ENCODE results near the gene RNF10. TPM values are rescaled to one million over a fixed set of nuclear protein-coding genes. Genes with fewer than 3 reads are reported as not detected.
A peak's percentile ranks its signal among the peaks of the same experiment; 100 is the strongest.
"Not testable (repeated sequence)": the region's sequence is repeated elsewhere in the genome, so short reads cannot be mapped to it uniquely, and the experiment has no call there.

The RNF10 gene
- total RNA-seq, 1 donor from 2014 or later = 181 TPM

GRCh38 chr12:120497524-120498150, 36.5 kb upstream of the RNF10 start:
- DNase-seq (ENCODE audit: low spot score) = no peak
- Mint-ChIP-seq H3K4me1 (ENCODE audit: low read depth) (peaks cover 37% of the 10 kb centered on the region), H3K9me3 (no peaks in the 10 kb centered on the region), H3K36me3 (ENCODE audit: low read depth) (peaks cover 31% of the 10 kb centered on the region), H3K27ac (peak overlapping the region; percentile 89), H3K4me3 (peak overlapping the region; percentile 99), H3K27me3 (ENCODE audit: insufficient read depth) (no peaks in the 10 kb centered on the region)
- intact Hi-C loops (cut with micrococcal nuclease) = loop anchor here (1.0 to 5.0 kb wide), 3 partner anchors 51 to 213 kb away; partner anchors contain the start of genes GATC, RNU4-1, RNU4-2 and TRIAP1

DNA sequence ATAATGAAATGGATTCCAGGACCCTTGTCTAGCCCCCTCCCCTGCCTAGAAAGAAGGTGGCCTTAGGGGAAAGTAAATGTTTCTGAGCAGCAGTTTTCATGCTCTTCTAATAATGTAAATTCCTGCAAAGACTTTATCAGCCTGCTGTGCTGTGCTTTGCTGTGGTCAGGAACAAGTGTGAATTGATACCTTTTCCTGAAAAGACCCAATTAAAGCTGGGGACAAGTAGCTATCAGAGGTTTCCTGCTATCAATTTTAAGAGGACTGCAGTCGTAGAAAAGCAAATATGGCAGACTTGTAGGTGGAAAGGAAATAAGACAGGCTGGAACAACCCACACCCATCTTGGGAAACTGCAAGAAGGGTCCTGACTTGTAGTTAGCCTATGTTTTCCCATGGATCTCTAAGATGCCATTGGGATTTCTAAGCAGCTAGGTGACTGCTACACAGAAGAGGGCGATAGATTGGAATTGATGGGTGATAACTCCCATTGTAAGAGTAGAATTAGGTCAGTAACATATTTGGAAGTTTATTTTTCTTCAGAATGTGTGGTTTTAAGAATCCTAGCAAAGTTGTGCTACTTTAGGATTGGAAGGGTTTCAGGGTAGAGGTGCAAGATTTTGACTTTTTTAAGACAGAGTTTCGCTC, 35.2 kb upstream of the RNF10 start:
- intact Hi-C loops (cut with micrococcal nuclease) = loop anchor here (5.0 kb wide), 1 partner anchor 207 kb away; the partner anchor contains the start of genes RNU4-1 and RNU4-2
- peaks cover 40% of the 10 kb centered on the region for H3K36me3 Mint-ChIP-seq (ENCODE audit: low read depth)
- H3K4me3 Mint-ChIP-seq = no peak overlapping the region
- no peaks in the 10 kb centered on the region for H3K27me3 Mint-ChIP-seq (ENCODE audit: insufficient read depth)
- H3K4me1 Mint-ChIP-seq (ENCODE audit: low read depth) = peaks cover 37% of the 10 kb centered on the region
- H3K27ac Mint-ChIP-seq = no peak overlapping the region
- DNase-seq (ENCODE audit: low spot score) = no peak
- H3K9me3 Mint-ChIP-seq = no peaks in the 10 kb centered on the region

GRCh38 chr12:120500581-120500980, 33.6 kb upstream of the RNF10 start:
- Mint-ChIP-seq H3K36me3 (ENCODE audit: low read depth) (peaks cover 41% of the 10 kb centered on the region), H3K4me1 (ENCODE audit: low read depth) (peaks cover 27% of the 10 kb centered on the region), H3K4me3 (no peak overlapping the region), H3K27ac (no peak overlapping the region), H3K9me3 (no peaks in the 10 kb centered on the region), H3K27me3 (ENCODE audit: insufficient read depth) (no peaks in the 10 kb centered on the region)
- intact Hi-C loops (cut with micrococcal nuclease) = no loop called here
- no peak for DNase-seq (ENCODE audit: low spot score)

DNA sequence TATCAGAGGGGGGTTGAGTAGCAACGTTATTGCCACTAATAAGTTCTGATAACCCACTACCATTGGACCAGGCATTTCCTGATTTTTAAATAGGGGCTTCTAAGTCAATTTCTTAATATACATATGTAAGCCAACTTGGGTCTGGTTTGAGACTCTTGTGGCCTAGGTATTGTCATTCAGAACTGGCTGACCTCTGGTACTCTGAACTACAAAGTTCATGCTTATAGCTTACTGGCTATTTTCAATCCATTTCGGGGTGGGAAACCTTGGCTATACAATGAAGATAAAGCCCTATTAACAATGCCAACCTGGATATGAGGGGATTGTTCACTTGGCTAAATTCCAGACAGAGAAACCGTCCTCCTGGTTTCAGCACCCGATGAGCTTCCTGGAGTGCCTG, 29.6 kb upstream of the RNF10 start:
- Mint-ChIP-seq H3K36me3 (ENCODE audit: low read depth) (peaks cover 25% of the 10 kb centered on the region), H3K27ac (no peak overlapping the region), H3K9me3 (no peaks in the 10 kb centered on the region), H3K4me1 (ENCODE audit: low read depth) (peaks cover 5% of the 10 kb centered on the region), H3K27me3 (ENCODE audit: insufficient read depth) (no peaks in the 10 kb centered on the region), H3K4me3 (no peak overlapping the region)
- DNase-seq (ENCODE audit: low spot score) = no peak
- intact Hi-C loops (cut with micrococcal nuclease) = no loop called here

DNA sequence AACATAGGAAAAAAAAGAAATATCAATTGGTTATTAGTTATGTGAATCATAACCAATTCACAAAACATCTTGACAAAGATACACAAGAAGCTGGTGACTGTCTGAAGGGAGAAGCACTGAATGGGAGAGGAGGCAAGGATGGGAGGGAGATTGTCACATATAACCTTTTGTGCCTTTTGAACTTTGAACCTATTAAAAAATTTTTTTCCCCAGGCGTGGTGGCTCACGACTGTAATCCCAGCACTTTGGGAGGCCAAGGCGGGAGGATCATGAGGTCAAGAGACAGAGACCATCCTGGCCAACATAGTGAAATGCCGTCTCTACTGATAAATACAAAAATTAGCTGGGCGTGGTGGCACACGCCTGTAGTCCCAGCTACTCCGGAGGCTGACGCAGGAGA, 25.6 kb upstream of the RNF10 start:
- intact Hi-C loops (cut with micrococcal nuclease) = no loop called here
- peaks cover 19% of the 10 kb centered on the region for H3K36me3 Mint-ChIP-seq (ENCODE audit: low read depth)
- H3K9me3 Mint-ChIP-seq = no peaks in the 10 kb centered on the region
- no peak overlapping the region for H3K27ac Mint-ChIP-seq
- H3K27me3 Mint-ChIP-seq (ENCODE audit: insufficient read depth) = no peaks in the 10 kb centered on the region
- no peak overlapping the region for H3K4me3 Mint-ChIP-seq
- no peaks in the 10 kb centered on the region for H3K4me1 Mint-ChIP-seq (ENCODE audit: low read depth)
- no peak for DNase-seq (ENCODE audit: low spot score)

- Mint-ChIP-seq H3K4me3 (no peak overlapping the region), H3K27me3 (ENCODE audit: insufficient read depth) (no peaks in the 10 kb centered on the region), H3K36me3 (ENCODE audit: low read depth) (peaks cover 18% of the 10 kb centered on the region), H3K27ac (no peak overlapping the region), H3K9me3 (no peaks in the 10 kb centered on the region), H3K4me1 (ENCODE audit: low read depth) (no peaks in the 10 kb centered on the region)
- intact Hi-C loops (cut with micrococcal nuclease) = no loop called here
- no peak for DNase-seq (ENCODE audit: low spot score)
Measured at GRCh38 chr12:120514002-120514401, 20.2 kb upstream of the RNF10 start.

DNA sequence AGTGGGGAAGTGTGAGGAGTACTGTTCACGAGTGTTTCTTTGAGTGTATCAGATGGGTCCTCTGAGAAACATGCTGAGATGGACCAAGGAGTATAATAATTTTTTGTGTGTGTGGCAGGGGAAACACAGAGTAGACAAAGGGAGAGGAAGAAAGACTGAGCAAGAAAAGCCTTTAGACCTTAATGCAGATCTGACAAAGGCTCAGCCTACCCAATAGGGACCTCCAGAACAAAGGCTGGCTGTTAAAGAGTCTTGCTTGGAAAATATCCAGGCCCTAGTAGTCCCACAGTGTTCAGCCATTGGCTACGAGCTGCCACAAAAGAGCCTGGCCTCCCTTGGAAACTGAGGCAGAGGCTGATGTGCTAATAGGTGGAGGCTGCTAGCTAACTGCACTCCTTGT, 18.7 kb upstream of the RNF10 start:
- H3K27ac Mint-ChIP-seq = no peak overlapping the region
- intact Hi-C loops (cut with micrococcal nuclease) = no loop called here
- H3K36me3 Mint-ChIP-seq (ENCODE audit: low read depth) = peaks cover 13% of the 10 kb centered on the region
- DNase-seq (ENCODE audit: low spot score) = no peak
- H3K4me1 Mint-ChIP-seq (ENCODE audit: low read depth) = no peaks in the 10 kb centered on the region
- H3K4me3 Mint-ChIP-seq = no peak overlapping the region
- H3K27me3 Mint-ChIP-seq (ENCODE audit: insufficient read depth) = no peaks in the 10 kb centered on the region
- H3K9me3 Mint-ChIP-seq = no peaks in the 10 kb centered on the region

- intact Hi-C loops (cut with micrococcal nuclease); H3K4me1 Mint-ChIP-seq (ENCODE audit: low read depth); H3K27ac Mint-ChIP-seq: not testable (repeated sequence)
Measured at GRCh38 chr12:120519324-120519723, 14.8 kb upstream of the RNF10 start.

GRCh38 chr12:120522568-120522967, 11.6 kb upstream of the RNF10 start:
- Mint-ChIP-seq H3K9me3 (no peaks in the 10 kb centered on the region), H3K36me3 (ENCODE audit: low read depth) (peaks cover 5% of the 10 kb centered on the region), H3K4me1 (ENCODE audit: low read depth) (peaks cover 6% of the 10 kb centered on the region), H3K4me3 (no peak overlapping the region), H3K27ac (no peak overlapping the region), H3K27me3 (ENCODE audit: insufficient read depth) (no peaks in the 10 kb centered on the region)
- intact Hi-C loops (cut with micrococcal nuclease) = no loop called here
- DNase-seq (ENCODE audit: low spot score) = no peak

More at GRCh38 chr12:120519324-120519723, 14.8 kb upstream of the RNF10 start:
- H3K4me3 Mint-ChIP-seq; DNase-seq (ENCODE audit: low spot score); H3K36me3 Mint-ChIP-seq (ENCODE audit: low read depth); H3K27me3 Mint-ChIP-seq (ENCODE audit: insufficient read depth); H3K9me3 Mint-ChIP-seq: not testable (repeated sequence)

- DNase-seq (ENCODE audit: low spot score) = peak; percentile 75
- Mint-ChIP-seq H3K36me3 (ENCODE audit: low read depth) (peaks cover 7% of the 10 kb centered on the region), H3K9me3 (no peaks in the 10 kb centered on the region), H3K27me3 (ENCODE audit: insufficient read depth) (no peaks in the 10 kb centered on the region), H3K27ac (peak within 1 kb of the TSS; percentile 99), H3K4me1 (ENCODE audit: low read depth) (peaks cover 28% of the 10 kb centered on the region), H3K4me3 (peak within 1 kb of the TSS; percentile 100)
- intact Hi-C loops (cut with micrococcal nuclease) = loop anchor here (1.0 to 2.0 kb wide), 3 partner anchors 33 to 227 kb away; partner anchors contain the start of genes DYNLL1, SIRT4 and SRSF9
Measured at GRCh38 chr12:120528861-120529525, 5.2 kb upstream of the RNF10 start, which contains the start of gene COQ5. TSS of gene COQ5 (minus strand) at chr12:120529158. CDS start at chr12:120529141, 17 bp downstream.

DNA sequence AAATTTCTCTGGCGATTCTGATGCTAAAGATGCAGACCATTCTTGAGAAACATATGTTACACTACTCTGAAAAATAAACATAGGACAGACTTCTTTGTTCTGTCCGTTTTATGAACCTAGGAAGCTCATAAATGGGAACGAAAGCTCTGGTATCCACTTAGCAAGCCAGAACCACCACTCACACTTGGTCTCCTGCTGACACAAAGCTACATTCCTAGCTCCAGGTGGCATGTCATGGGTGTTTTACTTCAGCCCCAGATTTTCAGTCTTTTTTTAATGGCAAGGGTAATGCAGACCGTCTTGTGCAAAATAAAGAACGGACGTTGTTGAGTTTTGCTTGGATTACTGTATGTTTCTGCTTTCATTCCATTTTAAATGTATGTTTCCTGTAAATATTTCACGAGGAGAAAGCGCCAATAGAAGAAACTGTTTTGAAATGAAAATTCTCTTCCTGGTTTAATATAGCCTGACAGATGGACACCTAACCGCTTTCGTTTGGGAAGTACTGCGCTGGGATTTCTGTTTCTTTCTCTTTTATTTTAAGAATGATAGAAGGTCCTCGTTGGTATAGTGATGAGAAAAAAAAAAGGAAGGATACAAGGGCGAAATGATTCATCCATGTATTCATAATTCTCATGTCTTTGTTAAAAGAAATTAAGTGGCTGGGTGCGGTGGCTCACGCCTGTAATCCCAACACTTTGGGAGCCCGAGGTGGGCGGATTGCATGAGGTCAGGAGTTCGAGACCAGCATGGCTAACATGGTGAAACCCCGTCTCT, 4.3 kb upstream of the RNF10 start:
- H3K27me3 Mint-ChIP-seq (ENCODE audit: insufficient read depth) = no peaks in the 10 kb centered on the region
- H3K4me1 Mint-ChIP-seq (ENCODE audit: low read depth) = peaks cover 28% of the 10 kb centered on the region
- peaks cover 7% of the 10 kb centered on the region for H3K36me3 Mint-ChIP-seq (ENCODE audit: low read depth)
- intact Hi-C loops (cut with micrococcal nuclease) = loop anchor here (1.0 to 10.0 kb wide), 5 partner anchors 34 to 1275 kb away; partner anchors contain the start of genes C12orf43, DYNLL1, SETD1B and SIRT4
- peak overlapping the region; percentile 99 for H3K27ac Mint-ChIP-seq
- H3K4me3 Mint-ChIP-seq = peak overlapping the region; percentile 100
- no peaks in the 10 kb centered on the region for H3K9me3 Mint-ChIP-seq
- no peak for DNase-seq (ENCODE audit: low spot score)

GRCh38 chr12:120530418-120530761, 3.8 kb upstream of the RNF10 start:
- H3K27me3 Mint-ChIP-seq (ENCODE audit: insufficient read depth); H3K36me3 Mint-ChIP-seq (ENCODE audit: low read depth); DNase-seq (ENCODE audit: low spot score); H3K9me3 Mint-ChIP-seq: not testable (repeated sequence)
- peaks cover 28% of the 10 kb centered on the region for H3K4me1 Mint-ChIP-seq (ENCODE audit: low read depth)
- intact Hi-C loops (cut with micrococcal nuclease) = loop anchor here (5.0 to 10.0 kb wide), 2 partner anchors 487 to 1274 kb away; partner anchors contain the start of genes C12orf43 and SETD1B
- H3K27ac Mint-ChIP-seq = peak overlapping the region; percentile 99
- peak overlapping the region; percentile 100 for H3K4me3 Mint-ChIP-seq

All from activated T-helper 1 cell treated with anti-CD3 and anti-CD28 coated beads, Interleukin-12 subunit alpha, Interleukin-12 subunit beta, Interleukin-2, Interleukin-4 antibody, amounts not matched to agents 30 ng/mL and 10 ng/mL and 1 ng/mL, durations not matched to agents 14 hours and 24 hours and 36 hours (primary cell).